GM23248 (cell line): ENCODE measurements around the gene SSMEM1. TPM values are rescaled to one million over a fixed set of nuclear protein-coding genes. Genes with fewer than 3 reads are reported as not detected.

Source experiments
- DNase-seq: peaks from one replicate; pipeline ENCODE4 v3.0.0-alpha.2; 2015
- H2AFZ ChIP-seq: fragments of 200-600 bp; sonication (generic); 2 replicates; pipeline ENCODE4 v1.6.1; 2016; ENCODE audit warnings: antibody characterized with exemption
- H3F3A ChIP-seq: fragments of 200-600 bp; sonication (generic); 2 replicates; pipeline ENCODE4 v1.6.1; 2016; ENCODE audit warnings: mild to moderate bottlenecking, antibody characterized with exemption, mixed run types; ENCODE audit not compliant: insufficient read depth
- H3K27ac ChIP-seq: fragments of 200-600 bp; sonication (generic); 2 replicates; pipeline ENCODE4 v1.5.1; 2016; ENCODE audit warnings: mild to moderate bottlenecking
- H3K27me3 ChIP-seq: fragments of 200-600 bp; sonication (generic); replicated peaks from 2 replicates; pipeline ENCODE4 v1.6.1; 2016; ENCODE audit warnings: mild to moderate bottlenecking; ENCODE audit not compliant: insufficient read depth
- H3K36me3 ChIP-seq: fragments of 200-600 bp; sonication (generic); 2 replicates; pipeline ENCODE4 v1.6.1; 2016; ENCODE audit warnings: low read depth, mild to moderate bottlenecking
- H3K4me1 ChIP-seq: fragments of 200-600 bp; sonication (generic); 2 replicates; pipeline ENCODE4 v1.6.1; 2016; ENCODE audit warnings: mild to moderate bottlenecking; ENCODE audit not compliant: insufficient read depth
- H3K4me2 ChIP-seq: fragments of 200-600 bp; sonication (generic); one replicate; pipeline ENCODE4 v1.6.1; 2016; ENCODE audit warnings: mild to moderate bottlenecking; ENCODE audit not compliant: unreplicated experiment
- H3K4me3 ChIP-seq: fragments of 200-600 bp; sonication (generic); 2 replicates; pipeline ENCODE4 v1.5.1; 2016; ENCODE audit warnings: mild to moderate bottlenecking
- H3K79me2 ChIP-seq: fragments of 200-600 bp; sonication (generic); 2 replicates; pipeline ENCODE4 v1.6.1; 2016; ENCODE audit warnings: mild to moderate bottlenecking; ENCODE audit not compliant: insufficient read depth
- H3K9ac ChIP-seq: fragments of 200-600 bp; sonication (generic); 2 replicates; pipeline ENCODE4 v1.6.1; 2016; ENCODE audit warnings: mild to moderate bottlenecking
- H3K9me2 ChIP-seq: fragments of 200-600 bp; sonication (generic); 2 replicates; pipeline ENCODE4 v1.6.1; 2016; ENCODE audit warnings: mixed run types, mild to moderate bottlenecking, moderate library complexity; ENCODE audit not compliant: insufficient read depth
- H3K9me3 ChIP-seq: fragments of 200-600 bp; sonication (generic); one replicate; pipeline ENCODE4 v1.6.1; 2017; ENCODE audit warnings: low read depth
- H4K20me1 ChIP-seq: fragments of 200-600 bp; sonication (generic); 2 replicates; pipeline ENCODE4 v1.6.0; 2016; ENCODE audit not compliant: insufficient read depth
- EZH2 ChIP-seq: fragments of 200-600 bp; sonication (generic); IDR thresholded peaks from 2 replicates; pipeline ENCODE4 v1.6.1; 2018; ENCODE audit warnings: antibody characterized with exemption, mild to moderate bottlenecking; ENCODE audit not compliant: insufficient read depth, poor library complexity, severe bottlenecking
- EZH2phosphoT487 ChIP-seq: fragments of 200-600 bp; sonication (generic); IDR thresholded peaks from 2 replicates; pipeline ENCODE4 v1.6.1; 2018; ENCODE audit warnings: antibody characterized with exemption, moderate library complexity, mild to moderate bottlenecking, low read depth; ENCODE audit not compliant: insufficient read depth
- WGBS, 2 experiments: methylation state at CpG; one replicate each; pipeline ENCODE4 v1.1.6; 2015 to 2017; ENCODE audit warnings: low lambda C conversion rate in 2 of 2, low coverage in 1 of 2; ENCODE audit errors: missing lambda C conversion rate in 2 of 2; 5-methylcytosine and 5-hydroxymethylcytosine counted together
- in situ Hi-C: fragments of 300-500 bp; cut with MboI; formaldehyde crosslinking; loops from 2 replicates; pipeline ENCODE4 v1.15.0; 2020
- polyA plus RNA-seq: library from polyadenylated mRNA; unstranded; fragments of >200 nt; fragmentation: Nextera tagmentation; extraction: Ambion mirVana; gene quantifications from 2 replicates; pipeline ENCODE4 v1.2.1, GENCODE V29; 2016
- total RNA-seq: library from RNA; depleted of rRNA; stranded (reverse); fragments of >200 nt; shearing (Covaris generic); gene quantifications from 2 replicates; pipeline ENCODE4 v1.2.3, GENCODE V29; 2014

Gene SSMEM1
- total and polyA plus RNA-seq, 2 experiments from 2014 or later, result not detected

DNA sequence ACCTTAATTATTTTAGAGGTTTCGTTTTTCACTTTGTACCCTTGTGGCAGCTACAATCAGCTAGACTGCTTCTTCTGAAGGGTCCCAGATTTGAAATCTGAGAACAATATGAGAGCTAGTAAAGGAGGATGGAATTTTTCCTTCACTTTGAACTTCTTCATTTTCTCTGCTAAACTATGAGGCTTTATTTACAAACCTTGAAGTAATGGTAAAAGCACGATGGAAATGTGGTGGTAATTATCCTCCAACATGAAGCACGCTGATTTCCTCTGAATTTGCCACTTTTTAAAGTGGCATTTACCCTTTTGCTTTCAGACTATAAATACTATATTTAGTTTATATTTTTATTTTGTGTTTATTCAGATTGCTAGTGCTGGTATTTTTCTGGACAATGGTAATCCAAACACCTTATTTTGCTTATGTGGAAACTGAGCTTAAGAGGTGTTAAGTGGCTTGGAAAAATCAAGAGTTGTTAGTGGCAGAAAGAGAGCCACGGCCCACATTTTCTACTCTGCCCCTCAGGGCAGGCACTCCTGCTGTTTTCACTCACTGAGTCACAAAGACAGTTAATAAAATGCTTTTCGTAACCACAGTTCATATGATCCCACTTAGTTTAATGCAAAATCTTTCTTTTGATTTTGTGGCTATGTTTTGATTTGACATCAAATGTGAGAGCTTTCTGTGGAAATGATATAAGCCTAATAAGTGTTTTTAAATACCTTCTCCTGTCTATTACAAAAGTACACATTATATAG lies 2.7 kb downstream of the SSMEM1 start:
- H3K4me1 ChIP-seq, result peaks cover 32% of the 10 kb centered on the region
- H3K4me3 ChIP-seq, result peak overlapping the region; percentile 39
- H3K27ac ChIP-seq, result peak overlapping the region; percentile 77
- no peaks in the 10 kb centered on the region for H3K79me2 ChIP-seq
- DNase-seq, result peak; percentile 79
- in situ Hi-C loops, result no loop called here
- H2AFZ ChIP-seq, result peak overlapping the region; percentile 80
- TF ChIP-seq EZH2, result no peak
- no peak for TF ChIP-seq EZH2phosphoT487
- H3K27me3 ChIP-seq, result no peaks in the 10 kb centered on the region
- H3K9me3 ChIP-seq, result no peaks in the 10 kb centered on the region
- WGBS, 2 experiments, result 2 to 3% methylated on average over 5 of the region's 5 CpGs
- peak overlapping the region; percentile 71 for H3K4me2 ChIP-seq
- peaks cover 28% of the 10 kb centered on the region for H3F3A ChIP-seq
- no peaks in the 10 kb centered on the region for H4K20me1 ChIP-seq
- no peaks in the 10 kb centered on the region for H3K36me3 ChIP-seq
- H3K9ac ChIP-seq, result peak overlapping the region; percentile 64
- no peaks in the 10 kb centered on the region for H3K9me2 ChIP-seq

- Histone ChIP-seq H2AFZ (no peak overlapping the region), H3K27me3 (no peaks in the 10 kb centered on the region), H3K27ac (no peak overlapping the region), H3F3A (peaks cover 9% of the 10 kb centered on the region; the same call in 1 of the 2 replicates), H3K79me2 (no peaks in the 10 kb centered on the region), H3K4me1 (peaks cover 15% of the 10 kb centered on the region), H3K9ac (no peak overlapping the region), H4K20me1 (no peaks in the 10 kb centered on the region), H3K4me2 (no peak overlapping the region), H3K4me3 (no peak overlapping the region), H3K9me2 (no peaks in the 10 kb centered on the region), H3K9me3 (no peaks in the 10 kb centered on the region), H3K36me3 (no peaks in the 10 kb centered on the region)
- DNase-seq, result no peak
- 63 to 75% methylated on average over 1 of the region's 1 CpG for WGBS, 2 experiments
- TF ChIP-seq EZH2phosphoT487 (no peak), EZH2 (no peak)
- in situ Hi-C loops, result no loop called here
Measured at GRCh38 chr7:130213828-130214227, 6.2 kb downstream of the SSMEM1 start.

GRCh38 chr7:130216025-130216424 lies 8.4 kb downstream of the SSMEM1 start:
- H3K4me2 ChIP-seq, result no peak overlapping the region
- H3K4me1 ChIP-seq, result 0 out of 2 replicates have a peak, but pooled peaks cover 1% of the 10 kb centered on the region
- no peaks in the 10 kb centered on the region; the same call in 1 of the 2 replicates for H3K27me3 ChIP-seq
- H3K79me2 ChIP-seq, result no peaks in the 10 kb centered on the region
- TF ChIP-seq EZH2phosphoT487 (no peak), EZH2 (no peak)
- no peaks in the 10 kb centered on the region; the same call in 1 of the 2 replicates for H3F3A ChIP-seq
- no peaks in the 10 kb centered on the region for H3K9me2 ChIP-seq
- no peaks in the 10 kb centered on the region for H4K20me1 ChIP-seq
- H2AFZ ChIP-seq, result no peak overlapping the region
- H3K9ac ChIP-seq, result no peak overlapping the region
- H3K36me3 ChIP-seq, result no peaks in the 10 kb centered on the region
- H3K9me3 ChIP-seq, result no peaks in the 10 kb centered on the region
- in situ Hi-C loops, result no loop called here
- DNase-seq, result no peak
- H3K4me3 ChIP-seq, result no peak overlapping the region
- H3K27ac ChIP-seq, result no peak overlapping the region
- 80 to 83% methylated on average over 9 of the region's 9 CpGs for WGBS, 2 experiments

GRCh38 chr7:130216750-130217149 lies 9.1 kb downstream of the SSMEM1 start:
- Histone ChIP-seq H3K9ac (no peak overlapping the region), H3K9me2 (no peaks in the 10 kb centered on the region), H3K4me2 (no peak overlapping the region), H3F3A (no peaks in the 10 kb centered on the region), H3K4me3 (no peak overlapping the region), H3K79me2 (no peaks in the 10 kb centered on the region), H3K27me3 (no peaks in the 10 kb centered on the region; the same call in 1 of the 2 replicates), H3K4me1 (no peaks in the 10 kb centered on the region), H2AFZ (no peak overlapping the region), H3K36me3 (no peaks in the 10 kb centered on the region), H4K20me1 (no peaks in the 10 kb centered on the region), H3K27ac (no peak overlapping the region), H3K9me3 (no peaks in the 10 kb centered on the region)
- in situ Hi-C loops, result no loop called here
- DNase-seq, result no peak
- TF ChIP-seq EZH2 (no peak), EZH2phosphoT487 (no peak)
- 77 to 82% methylated on average over 1 of the region's 1 CpG for WGBS, 2 experiments
